HepG2 (cell line): ENCODE measurements around the gene CSNK1D. TPM values are rescaled to one million over a fixed set of nuclear protein-coding genes. Genes with fewer than 3 reads are reported as not detected.

Source experiments
- AKAP8 ChIP-seq: sonication (generic); formaldehyde crosslinking; IDR thresholded peaks from 2 replicates; pipeline ENCODE4 v1.5.1; 2020; ENCODE audit warnings: mild to moderate bottlenecking, missing genetic modification reagents
- CBX5 ChIP-seq: sonication (generic); formaldehyde crosslinking; IDR thresholded peaks from 2 replicates; pipeline ENCODE4 v1.4.0; 2020; ENCODE audit warnings: missing genetic modification reagents, borderline replicate concordance
- FOXJ3 ChIP-seq: sonication (generic); formaldehyde crosslinking; IDR thresholded peaks from 2 replicates; pipeline ENCODE4 v1.4.0; 2020; ENCODE audit warnings: missing genetic modification reagents, mild to moderate bottlenecking, borderline replicate concordance
- GABPB1 ChIP-seq: IDR thresholded peaks from 2 replicates; pipeline ENCODE4 v1.6.1; 2016; ENCODE audit warnings: mild to moderate bottlenecking, missing genetic modification reagents, moderate library complexity, missing compliant biosample characterization
- GTF3A ChIP-seq: sonication (generic); formaldehyde crosslinking; conservative IDR thresholded peaks from 2 replicates; pipeline ENCODE4 v1.4.0; 2020; ENCODE audit warnings: mild to moderate bottlenecking, missing genetic modification reagents
- IKZF1 ChIP-seq: fragments of 450-650 bp; IDR thresholded peaks from 2 replicates; pipeline ENCODE4 v1.7.1; 2016
- JDP2 ChIP-seq: sonication (generic); formaldehyde crosslinking; IDR thresholded peaks from 2 replicates; pipeline ENCODE4 v1.8.1; 2022; ENCODE audit warnings: missing genetic modification reagents, borderline replicate concordance
- NR1H2 ChIP-seq: sonication (generic); formaldehyde crosslinking; IDR thresholded peaks from 2 replicates; pipeline ENCODE4 v1.8.1; 2022; ENCODE audit warnings: low read depth, missing genetic modification reagents, borderline replicate concordance
- NR2F1 ChIP-seq, 2 experiments: fragments of 450-650 bp in 1 of 2; formaldehyde crosslinking in 1 of 2; IDR thresholded peaks; 2 replicates each; pipeline versions ENCODE4 v1.5.0 to v1.6.1; 2016 to 2020; ENCODE audit warnings: mild to moderate bottlenecking in 1 of 2, missing compliant biosample characterization in 1 of 2, missing genetic modification reagents in 1 of 2, moderate library complexity in 1 of 2
- PHF5A ChIP-seq: IDR thresholded peaks from one replicate; pipeline ENCODE4 v1.6.1; 2018; ENCODE audit warnings: low read depth, missing genetic modification reagents; ENCODE audit not compliant: unreplicated experiment
- SCMH1 ChIP-seq: sonication (generic); formaldehyde crosslinking; IDR thresholded peaks from 2 replicates; pipeline ENCODE4 v1.9.0; 2021; ENCODE audit warnings: missing genetic modification reagents, mild to moderate bottlenecking, borderline replicate concordance
- SKI ChIP-seq: fragments of 450-650 bp; IDR thresholded peaks from one replicate; pipeline ENCODE4 v1.6.1; 2018; ENCODE audit warnings: mild to moderate bottlenecking; ENCODE audit not compliant: partially characterized antibody
- SP1 ChIP-seq, 2 experiments: fragments of 450-650 bp in 1 of 2; sonication (generic) in 1 of 2; formaldehyde crosslinking in 1 of 2; IDR thresholded peaks; 2 replicates each; pipeline versions ENCODE4 v1.4.0 to v1.6.1; 2016 to 2020; ENCODE audit warnings: missing genetic modification reagents in 1 of 2
- SP4 ChIP-seq: sonication (generic); formaldehyde crosslinking; IDR thresholded peaks from 2 replicates; pipeline ENCODE4 v1.8.1; 2023; ENCODE audit warnings: mild to moderate bottlenecking, missing genetic modification reagents
- XBP1 ChIP-seq: sonication (generic); formaldehyde crosslinking; IDR thresholded peaks from 2 replicates; pipeline ENCODE4 v1.5.0; 2020; ENCODE audit warnings: missing genetic modification reagents
- ZFP90 ChIP-seq: sonication (generic); formaldehyde crosslinking; IDR thresholded peaks from 2 replicates; pipeline ENCODE4 v1.8.0; 2022; ENCODE audit warnings: missing genetic modification reagents, mild to moderate bottlenecking, inconsistent platforms, borderline replicate concordance
- ZFY ChIP-seq: sonication (generic); formaldehyde crosslinking; IDR thresholded peaks from 2 replicates; pipeline ENCODE4 v1.4.0; 2020; ENCODE audit warnings: missing genetic modification reagents
- ZNF12 ChIP-seq: sonication (generic); formaldehyde crosslinking; IDR thresholded peaks from 2 replicates; pipeline ENCODE4 v1.5.0; 2020; ENCODE audit warnings: missing genetic modification reagents
- ZNF17 ChIP-seq: sonication (generic); formaldehyde crosslinking; IDR thresholded peaks from 2 replicates; pipeline ENCODE4 v1.5.0; 2020; ENCODE audit warnings: mild to moderate bottlenecking, missing genetic modification reagents
- ZNF180 ChIP-seq: sonication (generic); formaldehyde crosslinking; IDR thresholded peaks from 2 replicates; pipeline ENCODE4 v1.4.0; 2020; ENCODE audit warnings: low read depth, missing genetic modification reagents, borderline replicate concordance
- ZNF296 ChIP-seq: sonication (generic); formaldehyde crosslinking; conservative IDR thresholded peaks from 2 replicates; pipeline ENCODE4 v1.5.0; 2020; ENCODE audit warnings: mild to moderate bottlenecking, missing genetic modification reagents
- ZNF3 ChIP-seq: IDR thresholded peaks from 2 replicates; pipeline ENCODE4 v1.7.0; 2017; ENCODE audit warnings: inconsistent platforms
- ZNF558 ChIP-seq: sonication (generic); formaldehyde crosslinking; IDR thresholded peaks from 2 replicates; pipeline ENCODE4 v1.9.0; 2022; ENCODE audit warnings: mild to moderate bottlenecking, missing genetic modification reagents, borderline replicate concordance
- ZNF7 ChIP-seq: IDR thresholded peaks from 2 replicates; pipeline ENCODE4 v1.6.1; 2016; ENCODE audit warnings: missing biosample characterization, missing genetic modification reagents
- ZNF776 ChIP-seq: sonication (generic); formaldehyde crosslinking; IDR thresholded peaks from 2 replicates; pipeline ENCODE4 v1.4.0; 2020; ENCODE audit warnings: mild to moderate bottlenecking, missing genetic modification reagents
- ZSCAN30 ChIP-seq: sonication (generic); formaldehyde crosslinking; IDR thresholded peaks from 2 replicates; pipeline ENCODE4 v1.5.0; 2020; ENCODE audit warnings: mild to moderate bottlenecking, missing genetic modification reagents
- polyA plus RNA-seq, 8 experiments: library from polyadenylated mRNA; depleted of rRNA in 3 of 8; stranded (reverse) in 7 of 8; unstranded in 1 of 8; fragments of >200 nt; fragmentation: Illumina TruSeq in 4 of 8; extraction: Trizol in 4 of 8; gene quantifications; 2 replicates each; pipeline versions ENCODE4 v1.2.1 to v1.2.3, GENCODE V29; 2011 to 2016; ENCODE audit warnings: low read depth in 4 of 8, missing spikeins in 1 of 8, mixed read lengths in 1 of 8; ENCODE audit not compliant: insufficient read depth in 1 of 8
- total RNA-seq, 5 experiments: library from RNA; depleted of rRNA; stranded (reverse); fragments of >200 nt; fragmentation: Illumina TruSeq; extraction: Trizol; gene quantifications; 2 replicates each; pipeline ENCODE4 v1.2.3, GENCODE V29; 2016; ENCODE audit warnings: low read depth in 1 of 5
- TF ChIP-seq, protein P1 (sequence below): sonication (generic); formaldehyde crosslinking; IDR thresholded peaks from 2 replicates; pipeline ENCODE4 v1.4.0; 2020; ENCODE audit warnings: mild to moderate bottlenecking, missing genetic modification reagents
- TF ChIP-seq, protein P2 (sequence below): sonication (generic); formaldehyde crosslinking; IDR thresholded peaks from 2 replicates; pipeline ENCODE4 v1.4.0; 2020; ENCODE audit warnings: missing genetic modification reagents
- TF ChIP-seq, protein P3 (sequence below): sonication (generic); formaldehyde crosslinking; IDR thresholded peaks from 2 replicates; pipeline ENCODE4 v1.4.0; 2020; ENCODE audit warnings: mild to moderate bottlenecking, missing genetic modification reagents
- TF ChIP-seq, protein P4 (sequence below): sonication (generic); formaldehyde crosslinking; IDR thresholded peaks from 2 replicates; pipeline ENCODE4 v1.4.0; 2020; ENCODE audit warnings: missing genetic modification reagents

CSNK1D gene
- total and polyA plus RNA-seq, 2 of the 13 experiments (the other 11 are each of a cell fraction or from before 2014, with no cell fraction given) = 31.5 to 128 TPM

DNA sequence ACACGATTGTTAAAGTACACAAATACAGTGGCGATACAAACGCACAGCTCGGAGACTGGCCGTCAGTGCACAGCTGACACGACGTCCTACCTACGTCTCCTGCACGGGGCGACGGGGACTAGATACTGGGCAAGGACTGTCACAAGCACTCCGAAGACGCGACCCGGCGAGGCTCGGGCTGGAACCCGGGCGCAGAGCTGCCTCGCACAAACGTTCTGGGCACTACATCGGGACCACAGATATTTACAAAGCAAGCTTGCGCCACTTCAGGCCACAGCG is 30.9 kb downstream of the CSNK1D start (continued):
- TF ChIP-seq SP1 (IDR thresholded peaks at IDR 0.05) (no peak), SP1 (CRISPR knock-in tag; IDR thresholded peaks at IDR 0.05) (no peak), ZNF17 (CRISPR knock-in tag) (no peak), JDP2 (CRISPR knock-in tag) (no peak), ZNF776 (no peak; the same call in 1 of the 2 replicates), AKAP8 (CRISPR knock-in tag) (peak; percentile 7; the same call in 1 of the 2 replicates), ZNF3 (CRISPR knock-in tag) (no peak), GTF3A (CRISPR knock-in tag) (no peak), CBX5 (CRISPR knock-in tag) (no peak), SP4 (CRISPR knock-in tag) (0 out of 2 replicates have a peak, but pooled peaks have one; percentile 4), SCMH1 (no peak), ZNF12 (0 out of 2 replicates have a peak, but pooled peaks have one; percentile 6), ZNF558 (CRISPR knock-in tag) (peak; percentile 36; the same call in 1 of the 2 replicates), ZNF7 (CRISPR knock-in tag) (no peak), SKI (no peak), ZNF180 (CRISPR knock-in tag) (no peak), ZFP90 (CRISPR knock-in tag) (no peak; the same call in 1 of the 2 replicates), NR1H2 (CRISPR knock-in tag) (peak; percentile 22; the same call in 1 of the 2 replicates), GABPB1 (CRISPR knock-in tag) (no peak), NR2F1 (CRISPR knock-in tag; IDR thresholded peaks at IDR 0.05) (0 out of 4 replicates have a peak, but pooled peaks of 1 of the 2 experiments have one; percentile 25), FOXJ3 (CRISPR knock-in tag) (peak; percentile 47; the same call in 1 of the 2 replicates), ZSCAN30 (CRISPR knock-in tag) (no peak), PHF5A (no peak), IKZF1 (no peak), XBP1 (no peak; the same call in 1 of the 2 replicates), ZFY (CRISPR knock-in tag) (0 out of 2 replicates have a peak, but pooled peaks have one; percentile 18), ZNF296 (CRISPR knock-in tag) (no peak)
- TF ChIP-seq, protein P1, sequence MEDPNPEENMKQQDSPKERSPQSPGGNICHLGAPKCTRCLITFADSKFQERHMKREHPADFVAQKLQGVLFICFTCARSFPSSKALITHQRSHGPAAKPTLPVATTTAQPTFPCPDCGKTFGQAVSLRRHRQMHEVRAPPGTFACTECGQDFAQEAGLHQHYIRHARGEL = no peak
- TF ChIP-seq, protein P2, sequence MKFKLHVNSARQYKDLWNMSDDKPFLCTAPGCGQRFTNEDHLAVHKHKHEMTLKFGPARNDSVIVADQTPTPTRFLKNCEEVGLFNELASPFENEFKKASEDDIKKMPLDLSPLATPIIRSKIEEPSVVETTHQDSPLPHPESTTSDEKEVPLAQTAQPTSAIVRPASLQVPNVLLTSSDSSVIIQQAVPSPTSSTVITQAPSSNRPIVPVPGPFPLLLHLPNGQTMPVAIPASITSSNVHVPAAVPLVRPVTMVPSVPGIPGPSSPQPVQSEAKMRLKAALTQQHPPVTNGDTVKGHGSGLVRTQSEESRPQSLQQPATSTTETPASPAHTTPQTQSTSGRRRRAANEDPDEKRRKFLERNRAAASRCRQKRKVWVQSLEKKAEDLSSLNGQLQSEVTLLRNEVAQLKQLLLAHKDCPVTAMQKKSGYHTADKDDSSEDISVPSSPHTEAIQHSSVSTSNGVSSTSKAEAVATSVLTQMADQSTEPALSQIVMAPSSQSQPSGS (CRISPR knock-in tag) = no peak; the same call in 1 of the 2 replicates
- TF ChIP-seq, protein P3, sequence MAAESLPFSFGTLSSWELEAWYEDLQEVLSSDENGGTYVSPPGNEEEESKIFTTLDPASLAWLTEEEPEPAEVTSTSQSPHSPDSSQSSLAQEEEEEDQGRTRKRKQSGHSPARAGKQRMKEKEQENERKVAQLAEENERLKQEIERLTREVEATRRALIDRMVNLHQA (CRISPR knock-in tag) = no peak
- TF ChIP-seq, protein P4, sequence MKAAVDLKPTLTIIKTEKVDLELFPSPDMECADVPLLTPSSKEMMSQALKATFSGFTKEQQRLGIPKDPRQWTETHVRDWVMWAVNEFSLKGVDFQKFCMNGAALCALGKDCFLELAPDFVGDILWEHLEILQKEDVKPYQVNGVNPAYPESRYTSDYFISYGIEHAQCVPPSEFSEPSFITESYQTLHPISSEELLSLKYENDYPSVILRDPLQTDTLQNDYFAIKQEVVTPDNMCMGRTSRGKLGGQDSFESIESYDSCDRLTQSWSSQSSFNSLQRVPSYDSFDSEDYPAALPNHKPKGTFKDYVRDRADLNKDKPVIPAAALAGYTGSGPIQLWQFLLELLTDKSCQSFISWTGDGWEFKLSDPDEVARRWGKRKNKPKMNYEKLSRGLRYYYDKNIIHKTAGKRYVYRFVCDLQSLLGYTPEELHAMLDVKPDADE = no peak
